CD4-positive, alpha-beta T cell treated with Interleukin-17A for 1 hour (primary cell): Measurements from ENCODE around the gene ZFHX2.
"Not testable (repeated sequence)": the region's sequence is repeated elsewhere in the genome, so short reads cannot be mapped to it uniquely, and the experiment has no call there.

ENCODE experiments used
- DNase-seq: peaks from one replicate; pipeline ENCODE4 v3.0.0-alpha.2; 2020

Gene ZFHX2

GRCh38 chr14:23538785-23539184, 12.8 kb downstream of the ZFHX2 start:
- DNase-seq, result no peak

DNA sequence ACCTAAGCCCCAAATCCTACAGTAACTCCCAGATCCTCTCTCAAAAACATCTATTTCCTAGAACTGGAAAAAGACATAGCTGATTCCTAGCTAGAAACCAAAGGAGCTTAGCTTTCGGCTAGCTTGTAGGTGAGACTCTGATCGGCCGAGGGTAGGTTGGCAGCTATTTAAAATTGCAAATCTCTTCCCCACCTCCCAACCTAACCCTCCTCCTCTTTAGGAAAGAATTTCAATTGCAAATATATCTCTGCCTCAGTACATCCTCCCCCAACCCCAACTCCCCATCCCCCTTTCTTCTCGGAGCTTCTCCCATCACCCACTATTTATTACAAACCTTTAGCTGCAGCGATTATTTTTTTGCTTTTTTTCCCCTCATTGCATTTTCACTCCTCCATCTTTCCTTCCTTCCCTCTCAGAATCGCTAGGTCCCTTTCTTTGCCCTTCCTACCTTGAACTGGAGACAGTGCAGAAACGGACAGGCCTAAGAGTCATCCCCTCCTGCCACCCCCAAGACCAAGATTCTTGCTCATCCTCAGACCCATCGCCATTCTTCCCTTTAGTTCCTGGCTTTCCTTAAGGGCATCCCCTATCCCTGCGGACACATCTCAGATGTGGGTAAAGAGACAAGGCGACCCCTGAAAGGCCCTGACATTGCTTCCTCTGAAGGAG, 13.4 kb downstream of the ZFHX2 start:
- no peak for DNase-seq

DNA sequence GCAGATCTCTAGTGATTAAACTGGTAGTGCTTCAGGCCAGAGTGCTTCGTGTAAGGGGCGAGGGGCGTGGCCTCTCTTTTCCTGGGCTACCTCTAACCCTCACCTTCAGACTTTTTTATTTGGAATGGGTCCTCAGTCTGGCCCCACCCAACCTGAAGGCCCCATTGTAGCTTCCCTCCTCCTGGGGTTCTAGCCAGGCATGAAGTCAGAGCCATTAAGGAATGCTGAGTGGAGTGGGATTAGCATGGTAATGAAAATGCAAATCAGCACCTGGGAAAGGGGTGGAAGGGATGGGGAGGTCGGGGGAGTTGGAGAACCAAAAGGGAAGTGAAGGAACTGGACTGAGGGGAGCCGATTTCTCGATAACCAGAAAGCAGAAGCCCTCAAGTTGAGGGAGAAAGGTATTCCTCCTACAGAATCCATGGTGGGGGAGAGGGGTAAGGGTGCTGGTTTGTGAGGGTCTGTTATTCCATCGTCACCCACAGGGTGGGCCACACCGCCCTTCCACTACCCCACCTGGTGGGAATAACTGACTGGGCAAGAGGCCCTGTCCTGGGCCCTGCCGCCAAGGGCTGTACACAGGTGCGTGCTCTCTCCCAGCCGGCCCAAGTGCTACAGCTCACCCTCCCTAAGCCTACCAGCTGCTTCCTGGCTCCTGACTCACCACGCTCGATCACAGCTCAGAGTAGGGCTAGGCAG, 14.1 kb downstream of the ZFHX2 start:
- DNase-seq, result no peak

DNA sequence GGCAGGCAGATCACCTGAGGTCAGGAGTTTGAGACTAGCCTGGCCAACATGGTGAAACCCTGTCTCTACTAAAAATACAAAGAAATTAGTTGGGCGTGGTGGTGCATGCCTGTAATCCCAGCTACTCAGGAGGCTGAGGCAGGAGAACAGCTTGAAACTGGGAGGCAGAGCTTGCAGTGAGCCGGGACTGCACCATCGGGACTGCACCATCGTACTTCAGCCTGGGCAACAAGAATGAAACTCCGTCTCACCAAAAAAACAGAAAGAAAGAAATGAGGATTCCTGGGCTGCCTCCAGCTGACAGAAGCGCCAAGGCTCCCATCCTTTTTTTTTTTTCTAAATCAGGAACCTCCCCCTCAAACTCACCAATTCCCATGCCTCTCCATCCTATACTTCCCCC, 14.7 kb downstream of the ZFHX2 start:
- not testable (repeated sequence) for DNase-seq

GRCh38 chr14:23536494-23536893, 15.1 kb downstream of the ZFHX2 start:
- DNase-seq, result no peak

DNA sequence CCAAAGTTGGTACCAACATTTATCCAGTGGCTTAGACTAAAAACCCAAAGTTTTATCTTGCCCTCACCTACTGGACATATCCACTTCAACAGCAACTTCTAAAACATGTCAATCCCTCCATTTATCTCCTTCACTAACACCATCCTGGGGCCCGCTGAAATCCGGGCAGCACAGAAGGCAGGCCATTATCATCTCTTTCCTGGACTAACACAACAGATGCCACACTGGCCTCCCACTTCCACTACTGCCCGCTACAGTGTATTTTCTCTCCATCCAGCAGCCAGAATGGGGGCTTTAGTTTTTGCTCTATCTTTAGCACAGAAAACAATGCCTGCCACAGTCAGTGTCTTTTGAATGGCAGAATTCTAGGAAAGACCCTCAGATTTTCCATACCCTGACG, 15.6 kb downstream of the ZFHX2 start:
- DNase-seq, result no peak

DNA sequence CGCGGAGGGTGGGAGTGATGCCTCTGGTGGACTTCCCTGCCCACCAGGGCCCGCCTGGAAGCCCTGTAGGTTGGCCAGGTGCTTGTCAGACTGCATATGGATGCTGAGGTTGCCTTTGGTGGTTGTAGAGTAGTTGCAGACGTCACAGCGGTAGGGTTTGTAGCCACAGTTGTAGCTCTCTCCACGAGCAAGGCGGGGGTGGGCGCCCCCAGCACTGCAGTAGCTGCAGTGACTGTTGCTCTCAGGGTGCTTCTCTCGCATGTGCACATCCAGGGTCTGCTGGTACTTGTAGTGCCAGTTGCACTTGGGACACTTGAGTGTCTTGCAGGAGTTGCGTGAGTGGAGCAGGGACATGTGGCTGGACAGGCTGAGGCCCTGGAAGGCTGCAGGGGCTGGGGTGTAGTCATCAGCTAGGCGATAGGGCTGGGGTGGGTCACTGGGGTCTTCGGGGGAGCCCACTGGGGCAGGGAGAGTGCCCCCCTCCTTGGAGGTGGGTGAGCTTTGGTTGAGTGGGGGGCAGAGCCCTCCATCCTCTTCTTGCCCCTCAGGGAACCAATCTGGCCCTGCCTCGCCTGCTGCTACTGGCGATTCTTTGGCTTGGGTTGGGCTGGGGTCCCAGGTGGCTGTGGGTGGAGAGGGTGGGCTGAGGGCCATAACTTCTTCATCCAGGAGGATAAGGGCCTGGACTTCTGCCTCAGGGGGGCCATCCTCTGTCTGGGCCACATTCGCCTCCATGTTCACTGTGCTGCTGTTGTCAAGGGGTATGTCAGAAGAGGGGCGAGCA, 17.7 kb downstream of the ZFHX2 start:
- no peak for DNase-seq

DNA sequence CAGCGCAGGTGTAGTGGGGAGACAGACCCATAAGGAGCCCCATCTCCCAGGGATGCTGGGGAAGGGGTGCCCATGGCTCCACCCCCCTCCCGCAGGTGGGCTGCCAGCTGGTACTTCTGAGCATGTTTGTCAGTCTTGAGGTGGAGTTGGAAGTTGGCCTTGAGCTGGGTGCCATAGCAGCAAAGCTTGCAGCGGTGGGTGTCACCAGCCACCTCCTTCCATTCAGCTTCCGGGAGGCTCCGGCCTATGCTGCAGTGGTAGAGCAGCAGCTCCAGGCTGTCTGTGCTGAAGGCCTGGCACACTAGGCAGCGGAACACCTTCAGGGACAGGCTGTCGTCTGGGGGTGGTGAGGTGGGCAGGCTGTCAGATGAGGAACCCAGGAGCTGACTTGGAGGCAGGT, 18.9 kb downstream of the ZFHX2 start:
- no peak for DNase-seq

DNA sequence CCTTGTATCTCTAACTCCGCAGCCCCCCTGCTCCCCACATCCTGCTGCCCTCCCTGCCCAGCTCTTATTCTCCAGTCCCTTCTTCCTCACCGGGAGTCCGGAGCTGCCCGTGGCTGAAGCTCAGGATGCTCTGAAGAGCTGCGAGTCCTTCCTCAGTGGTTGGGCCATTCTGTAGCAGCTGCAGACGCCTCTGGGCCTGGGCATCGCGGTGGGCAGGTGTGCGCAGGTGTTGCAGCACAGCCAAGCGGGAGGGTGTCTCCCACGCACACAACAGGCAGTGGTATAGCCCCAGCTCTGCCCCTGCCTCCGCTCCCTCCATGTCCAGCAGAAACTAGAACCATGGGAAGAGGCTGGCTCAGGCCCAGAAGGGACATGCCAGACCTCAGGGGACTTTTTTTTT, 20.2 kb downstream of the ZFHX2 start:
- no peak for DNase-seq

GRCh38 chr14:23530375-23531055, 21.1 kb downstream of the ZFHX2 start:
- DNase-seq, result no peak

DNA sequence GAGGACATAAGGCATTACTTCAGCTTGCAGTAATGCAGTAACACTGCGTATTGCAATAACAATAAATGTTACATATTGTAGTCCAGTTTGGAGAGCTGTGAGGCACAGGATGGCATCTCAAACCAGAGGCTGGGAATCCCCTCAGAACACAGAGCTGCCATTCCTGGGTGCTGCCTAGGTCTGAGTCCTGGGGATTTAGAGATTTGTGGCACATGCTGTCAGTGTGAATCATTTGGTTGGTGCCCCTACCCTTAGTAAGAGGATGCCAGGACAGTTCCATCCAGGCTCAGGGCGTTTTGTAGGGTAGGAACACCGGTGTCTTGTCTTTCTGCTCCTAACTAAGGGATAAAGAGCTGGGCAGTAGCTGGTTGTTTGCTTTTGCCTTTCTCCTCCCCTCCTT, 22.5 kb downstream of the ZFHX2 start:
- no peak for DNase-seq

DNA sequence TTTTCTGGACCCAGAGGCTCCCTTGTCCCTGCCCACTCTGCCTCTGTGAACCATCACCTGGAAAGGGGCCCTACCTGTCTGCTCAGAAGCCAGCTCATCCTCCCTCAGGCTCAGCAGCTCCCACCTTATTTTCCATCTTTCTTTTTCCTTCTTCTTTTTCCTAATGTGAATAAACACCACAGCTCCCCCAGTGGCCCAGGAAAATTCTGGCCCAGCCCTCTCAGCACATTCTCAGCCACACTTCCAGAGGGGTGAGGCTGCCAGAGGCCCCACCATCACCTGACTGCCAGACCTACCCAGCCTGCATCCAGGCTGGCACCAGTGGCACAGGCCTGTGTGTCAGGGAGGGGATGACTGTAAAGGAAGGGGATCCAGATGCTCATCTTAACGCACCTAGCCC, 23.0 kb downstream of the ZFHX2 start:
- no peak for DNase-seq

GRCh38 chr14:23525611-23526010, 26.0 kb downstream of the ZFHX2 start:
- DNase-seq, result no peak

GRCh38 chr14:23524954-23525353, 26.6 kb downstream of the ZFHX2 start:
- DNase-seq, result no peak

GRCh38 chr14:23523229-23524016, 28.1 kb downstream of the ZFHX2 start:
- DNase-seq, result no peak

GRCh38 chr14:23522643-23523198, 28.8 kb downstream of the ZFHX2 start:
- no peak for DNase-seq

DNA sequence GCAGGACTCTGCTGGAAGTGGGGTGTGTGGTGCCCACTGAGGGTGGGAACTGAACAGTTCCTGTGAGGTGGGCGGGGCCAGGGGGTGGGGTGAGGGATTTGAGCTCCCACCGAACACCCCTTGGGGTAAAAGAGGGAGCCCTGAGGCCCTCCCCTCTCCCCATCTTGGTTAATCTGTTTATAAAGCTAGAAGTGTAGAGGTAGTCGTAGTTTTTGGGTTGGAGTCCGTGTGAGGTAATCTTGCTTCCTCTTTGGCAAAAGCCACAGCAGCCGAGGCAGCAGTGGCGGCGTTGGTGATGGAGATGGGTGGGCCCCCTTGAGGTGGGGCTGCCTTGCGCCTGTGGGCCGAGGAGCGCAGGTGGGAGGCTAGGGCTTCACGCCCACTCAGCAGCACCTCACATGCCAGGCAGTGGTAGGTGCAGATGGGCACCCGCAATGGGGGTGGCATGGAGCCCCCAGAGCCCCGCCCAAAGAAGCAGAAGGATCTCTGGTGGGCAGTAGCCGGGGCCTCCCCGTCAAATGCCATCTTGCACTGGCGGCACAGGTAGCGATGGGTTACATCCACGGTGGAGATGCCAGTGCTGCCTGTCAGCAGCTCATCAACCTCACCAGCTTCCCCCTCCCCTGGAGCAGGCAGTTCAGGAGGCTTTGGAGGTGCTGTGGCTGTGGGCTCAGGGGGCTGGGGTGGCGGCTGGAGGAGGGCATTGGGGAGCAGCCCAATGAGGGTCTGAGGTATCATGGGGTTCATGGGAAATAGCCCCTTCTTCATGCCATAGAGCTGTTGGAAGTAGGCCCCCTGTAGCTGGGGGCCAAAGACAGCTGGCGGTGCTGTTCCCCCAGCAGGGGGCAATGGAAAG, 29.6 kb downstream of the ZFHX2 start:
- DNase-seq, result no peak

DNA sequence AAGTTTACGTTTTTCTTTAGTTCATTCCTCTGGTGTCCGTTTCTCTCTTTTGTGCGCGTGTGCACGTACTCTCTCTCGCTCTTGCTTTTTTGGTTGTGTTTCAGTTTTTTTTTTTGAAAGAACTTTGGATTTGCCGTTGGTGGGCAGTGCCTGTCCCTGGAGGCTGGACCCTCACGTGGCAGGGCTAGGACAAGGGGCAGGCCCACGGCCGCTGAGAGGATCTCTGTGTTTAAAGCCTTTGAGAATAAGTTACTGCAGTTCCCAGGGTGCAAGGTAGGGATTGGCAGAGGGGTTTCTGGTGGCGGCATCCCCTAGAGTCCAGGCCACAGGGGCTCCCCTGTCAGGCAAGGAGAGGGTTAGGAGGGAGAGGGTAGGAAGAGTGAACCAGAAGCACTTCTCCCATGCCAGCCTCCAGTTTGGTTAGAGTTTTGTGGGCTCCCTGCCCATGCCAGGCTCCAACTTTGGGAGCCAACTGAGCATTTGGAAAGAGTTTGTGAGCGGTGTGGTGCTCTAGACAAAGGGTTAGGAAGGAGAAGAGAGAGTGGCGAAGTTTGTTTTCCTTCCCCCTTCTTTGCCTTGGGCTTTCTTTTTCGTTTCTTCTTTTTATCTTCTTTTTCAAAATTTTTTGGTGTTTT, 30.5 kb downstream of the ZFHX2 start:
- DNase-seq, result no peak

DNA sequence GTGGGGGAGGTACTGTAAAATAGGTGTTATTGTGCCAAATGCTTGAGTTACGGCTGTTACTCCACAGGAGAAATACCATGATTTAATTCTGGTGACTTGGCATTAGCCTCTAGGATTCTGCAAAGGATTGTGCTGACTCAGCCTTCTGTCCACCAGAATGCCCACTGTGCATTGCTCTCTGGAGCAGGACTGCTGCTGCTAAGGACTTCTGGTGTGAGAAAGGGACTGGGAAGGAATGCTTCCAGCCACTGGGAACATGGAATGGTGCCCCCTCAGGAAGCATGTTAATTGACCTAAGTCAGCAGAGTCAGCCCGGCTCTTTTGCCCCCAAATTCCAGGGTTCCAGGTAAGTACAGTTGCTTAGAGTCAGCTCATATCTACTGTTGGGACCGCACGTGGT, 32.9 kb downstream of the ZFHX2 start:
- DNase-seq, result no peak

- DNase-seq, result no peak
Observed at GRCh38 chr14:23517650-23518326, 33.8 kb downstream of the ZFHX2 start.
